MV-4-11 (cell line): ENCODE data around the gene DZIP1.
"Not testable (repeated sequence)": the region's sequence is repeated elsewhere in the genome, so short reads cannot be mapped to it uniquely, and the experiment has no call there.

Experiments used
- DNase-seq: peaks from one replicate; lab custom pipeline; 2025; lab: John Stamatoyannopoulos, UW

DZIP1 gene

DNA sequence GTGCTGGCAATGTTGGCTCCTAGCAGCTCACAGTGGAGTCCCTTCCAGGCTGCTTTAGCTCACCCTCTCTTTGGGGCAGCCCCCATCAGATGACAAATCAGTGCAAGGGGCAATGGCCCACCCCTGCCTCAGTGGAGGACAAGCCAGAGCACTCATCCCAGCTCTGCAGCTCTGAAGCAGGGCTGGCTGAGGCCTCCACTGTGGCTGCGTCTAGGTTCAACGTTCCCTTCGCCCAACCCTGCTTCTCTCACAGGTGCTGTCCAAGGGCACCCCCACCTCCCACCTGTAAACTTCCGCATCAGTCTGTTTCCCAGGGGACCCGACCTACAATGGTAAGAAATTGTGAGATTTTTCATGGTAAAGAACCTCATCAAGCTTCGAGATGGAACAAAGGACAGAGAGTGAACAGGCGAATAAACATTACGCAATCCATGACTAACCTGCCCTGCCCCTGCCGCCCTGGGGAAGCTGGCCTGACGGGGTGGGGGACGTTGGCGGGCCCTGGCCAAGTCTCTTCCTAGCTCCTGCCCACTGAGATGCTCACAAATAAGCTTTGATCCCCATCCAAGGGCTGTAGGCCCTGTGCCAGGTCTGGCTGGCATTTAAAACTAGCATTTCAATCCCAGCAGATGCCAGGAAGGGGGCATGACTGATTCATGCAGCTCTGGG is 40.5 kb downstream of the DZIP1 start:
- DNase-seq, result no peak

DNA sequence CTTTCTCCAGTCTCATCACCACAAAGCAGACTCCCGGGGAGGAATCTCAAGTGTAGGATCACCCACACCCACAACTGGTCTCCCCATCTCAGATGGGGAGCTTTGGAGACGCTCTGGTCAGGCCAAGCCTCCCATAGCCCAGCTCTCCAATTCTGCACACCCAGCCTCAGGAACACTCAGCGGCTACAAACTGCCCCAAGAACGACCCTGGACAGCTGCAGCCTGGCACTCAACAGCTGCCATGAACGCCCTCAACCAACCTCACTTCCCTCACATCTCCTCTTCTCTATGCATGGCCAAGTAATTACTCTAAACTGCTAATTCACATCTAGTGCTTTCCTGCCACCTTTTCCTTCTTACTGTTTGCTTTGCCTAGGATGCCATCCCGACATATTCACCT is 42.6 kb downstream of the DZIP1 start:
- no peak for DNase-seq

DNA sequence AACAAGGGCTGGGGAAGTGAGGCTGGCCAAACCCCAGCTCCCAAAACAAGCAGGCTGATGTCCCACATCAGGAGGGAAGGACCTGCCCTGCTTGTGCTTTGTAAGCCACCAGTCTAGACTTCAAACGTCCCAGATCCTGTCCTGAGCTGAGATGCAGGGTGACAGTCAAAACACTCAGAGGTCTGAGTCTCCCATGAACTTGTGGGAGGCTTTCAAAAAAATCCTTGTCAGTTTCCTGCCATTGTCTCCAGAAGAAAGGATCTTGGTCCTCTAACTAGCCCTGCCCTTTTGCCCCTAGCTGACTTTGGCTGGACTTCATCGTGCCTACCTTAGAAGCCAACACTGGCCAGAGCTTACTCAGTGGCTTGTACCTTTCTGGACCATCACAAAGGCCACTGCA is 43.3 kb downstream of the DZIP1 start:
- no peak for DNase-seq

DNA sequence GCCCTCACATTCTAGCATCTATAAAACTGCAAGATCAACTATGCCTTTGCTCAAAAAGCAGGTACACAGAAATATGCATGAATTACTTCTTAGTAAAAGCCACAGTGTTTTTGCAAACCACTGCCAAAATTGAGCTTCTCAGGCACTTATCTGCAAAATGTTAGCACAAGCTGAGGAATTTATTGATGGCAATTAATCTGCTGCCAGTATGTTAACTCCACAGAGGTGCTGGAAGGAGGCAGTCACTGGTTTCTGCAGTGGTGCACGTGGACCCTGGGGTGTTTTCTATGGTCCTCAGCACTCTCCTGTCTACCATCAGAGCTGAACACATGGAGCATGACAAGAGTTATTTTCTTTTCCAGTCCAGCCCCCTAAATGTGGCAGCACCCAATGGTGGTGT is 47.8 kb downstream of the DZIP1 start:
- no peak for DNase-seq

DNA sequence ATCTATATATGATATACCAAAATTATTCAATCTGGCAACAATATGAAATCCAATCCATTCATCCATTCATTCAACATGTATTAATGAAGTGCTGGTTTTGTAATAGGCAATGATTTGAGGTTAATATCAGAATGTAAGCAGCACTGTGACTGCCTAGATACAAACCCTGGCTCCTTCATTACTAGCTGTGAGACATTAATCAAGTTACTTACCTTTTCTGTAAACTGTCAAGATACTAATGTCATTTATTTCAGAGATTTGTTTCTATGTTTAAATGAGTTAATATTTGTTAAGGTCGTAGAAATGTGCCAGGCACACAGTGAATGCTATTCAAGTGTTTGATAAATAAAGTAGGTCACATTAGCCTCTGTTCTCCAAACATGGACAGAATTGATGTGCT is 51.0 kb downstream of the DZIP1 start:
- no peak for DNase-seq

DNA sequence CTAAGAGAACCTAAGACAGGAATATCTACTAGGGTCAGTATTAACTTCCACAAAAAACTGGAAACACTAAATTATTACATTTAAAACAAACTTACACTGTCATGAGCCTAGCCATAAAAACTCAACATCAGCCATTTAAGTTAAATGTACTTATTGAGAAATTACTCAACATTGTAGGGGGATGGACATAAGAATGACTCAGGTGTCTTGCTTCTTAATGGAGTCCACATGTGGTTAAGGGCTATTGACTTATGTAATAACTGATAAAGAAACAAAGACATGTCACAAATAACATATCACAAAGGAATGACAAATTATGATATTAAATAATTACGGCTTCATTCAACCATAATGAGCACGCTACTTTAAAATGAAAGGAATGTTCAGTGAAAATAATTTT is 55.8 kb downstream of the DZIP1 start:
- DNase-seq, result no peak

DNA sequence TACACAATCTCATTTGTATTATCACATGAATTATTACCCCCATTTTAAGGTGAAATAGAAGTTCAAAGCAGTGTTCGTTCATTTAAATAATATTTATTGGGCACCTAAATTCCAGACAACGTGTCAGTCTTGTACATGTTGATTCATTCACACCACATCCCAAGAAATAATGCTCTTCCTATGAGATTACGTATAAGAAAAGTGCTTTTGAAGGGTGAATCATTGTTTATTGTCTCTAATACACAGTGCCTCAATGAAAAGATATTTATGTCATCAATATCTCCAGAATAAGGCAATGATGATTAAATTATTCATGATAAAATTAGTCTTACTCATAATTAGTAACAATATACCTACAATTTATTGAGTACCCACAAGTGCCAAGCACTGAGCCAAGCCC is 56.4 kb downstream of the DZIP1 start:
- no peak for DNase-seq

DNA sequence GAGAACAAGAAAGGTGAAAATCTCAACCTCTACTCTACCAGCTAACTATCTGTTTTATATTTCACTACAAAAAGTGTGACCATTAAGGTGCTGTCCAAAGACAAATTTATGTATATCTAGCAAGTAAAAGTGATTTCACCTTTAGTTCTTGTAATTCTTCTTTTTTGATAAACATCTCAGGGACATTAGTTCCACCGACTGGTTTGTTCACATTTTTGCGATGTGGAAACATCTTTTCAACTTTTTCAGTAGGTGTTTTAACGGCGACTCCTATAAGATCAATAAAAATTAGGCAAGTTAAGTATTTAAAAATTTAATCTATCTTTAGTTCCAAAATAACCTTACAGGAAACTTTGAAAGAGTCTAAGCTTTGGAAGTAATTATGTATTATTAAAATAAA is 58.6 kb downstream of the DZIP1 start:
- no peak for DNase-seq

DNA sequence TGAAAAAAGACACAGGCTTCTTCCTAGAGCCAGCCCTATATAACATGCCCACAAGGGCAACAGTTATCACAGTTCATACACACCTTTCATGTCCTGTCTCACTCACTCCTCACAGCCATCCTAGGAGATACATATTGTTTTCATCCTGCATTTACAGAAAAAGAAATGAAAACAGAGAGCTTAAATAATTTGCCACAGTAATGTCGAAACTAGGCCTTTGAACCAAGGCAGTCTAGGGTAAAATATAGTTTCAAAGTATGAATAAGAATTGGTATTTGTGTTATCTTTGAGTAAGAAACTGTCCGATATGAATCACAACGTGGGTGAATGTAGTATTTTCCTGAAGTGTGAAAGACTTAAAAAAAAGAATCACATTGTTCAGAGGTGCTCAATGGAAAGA is 65.2 kb downstream of the DZIP1 start:
- no peak for DNase-seq

DNA sequence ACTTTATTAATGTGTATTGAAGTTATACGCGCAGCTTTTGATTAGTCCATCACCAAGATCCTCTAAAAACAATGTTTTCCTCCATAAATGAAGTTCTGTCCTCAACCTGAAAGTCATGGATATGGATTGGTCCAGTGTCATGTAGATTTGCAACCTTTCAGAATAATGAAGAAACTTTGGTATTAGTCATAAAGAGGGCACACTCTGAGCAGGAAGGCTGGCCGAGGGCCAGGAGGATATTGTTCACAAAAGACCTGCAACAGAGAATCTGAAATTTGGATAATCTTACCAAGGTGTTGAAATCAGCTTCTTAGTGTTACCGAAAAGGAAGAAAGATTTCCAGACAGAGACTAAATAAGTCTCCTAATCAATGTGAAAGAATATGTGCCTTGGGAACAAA is 71.3 kb downstream of the DZIP1 start:
- no peak for DNase-seq

DNA sequence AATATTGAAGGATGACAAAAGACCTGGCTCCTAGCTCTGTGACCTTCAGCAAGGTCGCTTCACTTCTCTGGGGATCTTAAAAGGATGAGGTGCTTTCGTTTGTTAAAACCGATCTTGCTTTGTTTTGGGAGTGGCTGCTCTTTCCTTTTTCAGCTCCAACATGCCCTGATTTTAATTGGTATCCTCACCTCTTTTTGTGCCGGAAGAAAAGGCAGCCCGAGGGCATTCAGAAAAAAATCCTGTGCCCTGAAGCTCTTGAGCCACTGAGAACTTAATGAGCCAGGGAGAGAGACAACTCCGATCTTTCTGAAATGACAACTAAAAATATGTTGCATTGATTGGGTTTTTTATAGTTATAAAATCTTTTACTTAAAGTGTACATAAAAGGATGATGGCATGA is 72.6 kb downstream of the DZIP1 start:
- DNase-seq, result no peak

DNA sequence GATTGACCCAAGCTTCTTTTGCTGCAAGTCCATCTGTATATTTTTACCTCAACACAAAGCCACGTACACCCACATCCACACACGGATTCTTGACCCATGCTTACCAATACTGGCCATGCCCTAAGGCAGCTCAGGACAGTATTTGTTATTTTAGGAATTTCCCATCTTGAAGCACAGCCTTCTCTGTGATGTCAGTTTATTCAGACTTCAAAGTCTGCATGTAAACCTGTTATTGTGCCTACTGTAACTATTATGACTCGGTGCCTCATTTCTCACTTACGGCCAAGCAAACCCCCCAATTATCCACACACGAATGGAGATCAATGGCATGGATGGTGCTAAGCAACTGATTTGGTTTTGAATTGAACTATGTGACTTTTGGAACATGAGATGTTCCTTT is 74.5 kb downstream of the DZIP1 start:
- no peak for DNase-seq

DNA sequence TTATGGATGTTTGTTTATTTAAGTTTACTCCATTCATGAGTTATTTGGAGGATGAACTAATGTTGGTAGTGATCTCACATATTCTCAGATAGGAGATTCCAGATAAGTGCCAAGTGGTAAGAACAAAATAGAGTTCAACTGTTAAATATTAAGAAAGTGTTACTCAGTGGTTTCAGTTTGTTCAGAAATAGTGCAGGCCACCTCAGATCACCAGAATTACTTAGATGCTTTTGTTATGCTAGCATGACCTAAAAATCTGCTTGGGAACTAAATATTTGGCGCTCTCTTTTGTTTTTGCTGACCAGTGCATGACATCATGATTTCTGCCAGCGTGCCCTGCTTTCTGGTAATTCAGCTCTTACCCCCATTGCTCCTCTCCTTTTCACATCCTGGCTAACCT is 76.4 kb downstream of the DZIP1 start:
- DNase-seq, result no peak

DNA sequence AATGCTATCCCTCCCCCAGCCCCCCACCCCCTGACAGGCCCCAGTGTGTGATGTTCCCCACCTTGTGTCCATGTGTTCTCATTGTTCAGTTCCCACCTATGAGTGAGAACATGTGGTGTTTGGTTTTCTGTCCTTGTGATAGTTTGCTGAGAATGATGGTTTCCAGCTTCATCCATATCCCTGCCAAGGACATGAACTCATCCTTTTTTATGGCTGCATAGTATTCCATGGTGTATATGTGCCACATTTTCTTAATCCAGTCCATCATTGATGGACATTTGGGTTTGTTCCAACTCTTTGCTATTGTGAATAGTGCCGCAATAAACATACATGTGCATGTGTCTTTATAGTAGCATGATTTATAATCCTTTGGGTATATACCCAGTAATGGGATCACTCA is 78.7 kb downstream of the DZIP1 start:
- DNase-seq, result not testable (repeated sequence)

DNA sequence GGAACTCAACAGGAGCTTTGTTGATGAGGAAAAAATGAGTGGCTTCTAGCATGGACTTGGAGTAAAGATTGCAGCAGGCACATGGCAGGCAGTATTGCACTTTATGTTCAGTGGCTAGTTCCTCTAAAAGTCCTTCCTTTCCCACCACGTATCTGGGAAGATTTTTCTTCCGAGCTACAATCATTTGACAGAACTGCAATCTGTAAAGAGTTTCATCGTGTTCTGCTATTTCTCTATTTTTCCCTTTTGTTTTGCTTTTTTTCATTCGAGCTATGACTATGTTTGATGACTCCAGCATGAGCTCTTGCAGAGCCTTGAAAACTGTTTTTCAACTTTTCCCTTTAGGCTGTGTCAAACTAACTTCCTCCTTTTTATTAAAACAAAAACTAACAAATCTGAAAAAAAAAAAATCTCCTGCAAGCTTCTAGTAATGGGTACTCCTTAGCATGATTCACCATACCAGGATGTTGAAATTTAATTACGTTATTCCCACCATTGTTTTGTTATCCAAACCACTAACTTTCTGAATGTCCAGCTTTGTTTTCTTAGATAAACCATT is 79.7 kb downstream of the DZIP1 start:
- peak; percentile 69 for DNase-seq

DNA sequence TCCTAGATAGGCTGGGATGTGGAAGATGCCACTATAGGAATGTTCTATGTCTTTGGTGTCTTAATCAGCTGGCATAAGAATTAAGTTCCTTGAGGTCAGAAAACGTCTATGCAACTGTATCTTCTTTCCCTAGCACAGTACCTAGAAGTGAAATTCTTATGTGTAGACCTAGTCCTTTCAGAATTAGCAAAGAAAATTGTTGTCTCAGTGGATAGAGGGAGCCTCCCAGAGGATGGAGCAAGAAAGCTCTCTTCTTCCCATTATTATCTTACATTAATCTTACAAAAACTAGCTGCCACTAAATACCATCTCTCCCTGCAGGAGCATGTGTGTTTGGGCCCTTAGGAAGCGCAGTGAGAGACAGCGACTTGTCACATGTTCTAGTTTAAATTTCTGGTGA is 80.4 kb downstream of the DZIP1 start:
- DNase-seq, result no peak

DNA sequence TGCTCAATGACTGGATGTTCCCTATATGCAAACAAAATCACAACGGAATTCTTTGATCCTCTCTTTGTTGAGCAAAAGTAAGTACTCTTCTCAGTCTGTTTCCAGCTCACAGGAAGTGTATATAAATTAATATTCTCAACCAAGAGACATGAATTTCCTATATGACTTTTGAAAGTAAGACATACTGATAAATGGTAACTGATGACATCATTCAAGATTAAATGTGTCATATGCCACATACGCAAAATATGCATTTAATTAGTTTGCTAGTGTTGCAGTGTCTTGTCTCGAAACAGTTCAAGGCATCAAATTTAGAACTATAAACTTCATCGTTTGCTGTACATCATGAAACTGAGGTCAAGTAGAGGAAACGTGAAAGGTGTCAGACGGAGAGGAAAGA is 84.1 kb downstream of the DZIP1 start:
- no peak for DNase-seq

DNA sequence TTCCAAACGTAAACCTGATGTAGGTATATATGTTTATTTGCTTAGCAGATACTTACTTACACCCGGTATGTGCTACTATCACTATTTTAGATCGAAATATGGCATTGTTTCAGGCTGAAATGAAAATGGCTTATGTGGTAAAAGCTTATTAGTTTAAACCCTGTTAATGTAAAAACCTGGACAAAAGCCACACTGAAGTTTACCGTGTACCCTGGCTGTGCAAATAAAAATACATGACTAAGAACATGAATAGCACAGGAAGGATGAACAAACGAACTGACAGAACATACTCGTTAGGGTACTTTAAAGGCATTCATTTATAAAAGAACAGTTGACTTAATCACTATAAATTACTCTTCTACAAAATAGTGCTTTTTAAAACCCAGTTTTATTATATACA is 85.4 kb downstream of the DZIP1 start:
- no peak for DNase-seq

DNA sequence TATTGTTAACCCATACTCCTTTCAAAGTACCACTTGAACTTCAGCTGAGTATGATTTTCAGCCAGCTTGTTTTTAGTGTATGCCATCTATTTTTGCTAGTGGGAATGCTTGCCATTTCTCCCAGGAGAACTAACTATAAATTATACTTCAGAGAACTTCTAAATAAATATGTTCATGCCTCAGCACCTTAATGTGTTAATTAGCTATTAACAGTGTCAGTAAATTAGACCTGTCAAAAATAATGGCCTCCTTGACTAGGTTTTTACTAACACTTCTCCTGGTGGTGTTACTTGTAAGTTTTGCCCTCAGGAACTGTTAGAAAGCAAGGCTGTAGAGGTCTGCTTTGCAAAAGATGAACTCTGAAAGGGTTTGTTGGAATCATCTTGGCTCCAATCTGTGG is 87.5 kb downstream of the DZIP1 start:
- no peak for DNase-seq

DNA sequence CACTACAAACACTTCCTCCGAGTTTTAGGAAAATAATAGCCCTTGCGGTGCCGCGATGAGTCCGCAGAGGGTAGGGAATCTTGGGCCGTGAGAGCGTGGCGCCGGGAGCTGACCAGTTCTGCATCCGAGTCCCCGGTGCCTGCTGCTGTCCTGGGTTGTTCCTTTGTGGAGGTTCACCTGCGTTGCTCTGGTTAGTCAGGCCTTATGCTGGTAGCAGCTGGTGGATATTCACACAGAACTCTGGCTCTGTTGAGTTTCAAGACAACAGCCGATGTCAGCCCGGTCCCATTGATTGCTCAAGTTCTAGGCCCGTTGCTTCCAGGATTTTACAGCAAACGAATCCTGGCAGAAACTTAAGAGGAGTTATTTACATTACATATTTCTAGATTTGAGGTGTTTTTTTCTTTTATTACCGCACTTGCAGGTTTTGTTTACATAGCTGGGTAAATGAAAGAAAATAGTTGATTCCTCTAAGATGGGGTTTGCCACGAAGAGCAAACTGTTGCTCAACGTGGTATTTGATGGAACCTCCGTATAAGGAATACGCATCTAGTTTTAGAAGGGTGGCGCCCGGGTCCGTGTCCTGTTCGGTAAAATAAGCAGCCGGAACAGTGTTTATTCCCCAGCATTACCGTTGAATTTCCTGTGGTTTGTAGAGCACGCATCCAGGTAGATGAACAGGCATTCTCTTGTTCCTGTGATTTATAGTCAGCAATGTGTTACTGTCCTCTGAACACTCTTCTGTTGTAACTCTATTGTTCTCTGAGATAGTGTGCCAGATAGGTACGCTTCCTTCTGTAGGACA is 90.7 kb downstream of the DZIP1 start:
- DNase-seq, result no peak

DNA sequence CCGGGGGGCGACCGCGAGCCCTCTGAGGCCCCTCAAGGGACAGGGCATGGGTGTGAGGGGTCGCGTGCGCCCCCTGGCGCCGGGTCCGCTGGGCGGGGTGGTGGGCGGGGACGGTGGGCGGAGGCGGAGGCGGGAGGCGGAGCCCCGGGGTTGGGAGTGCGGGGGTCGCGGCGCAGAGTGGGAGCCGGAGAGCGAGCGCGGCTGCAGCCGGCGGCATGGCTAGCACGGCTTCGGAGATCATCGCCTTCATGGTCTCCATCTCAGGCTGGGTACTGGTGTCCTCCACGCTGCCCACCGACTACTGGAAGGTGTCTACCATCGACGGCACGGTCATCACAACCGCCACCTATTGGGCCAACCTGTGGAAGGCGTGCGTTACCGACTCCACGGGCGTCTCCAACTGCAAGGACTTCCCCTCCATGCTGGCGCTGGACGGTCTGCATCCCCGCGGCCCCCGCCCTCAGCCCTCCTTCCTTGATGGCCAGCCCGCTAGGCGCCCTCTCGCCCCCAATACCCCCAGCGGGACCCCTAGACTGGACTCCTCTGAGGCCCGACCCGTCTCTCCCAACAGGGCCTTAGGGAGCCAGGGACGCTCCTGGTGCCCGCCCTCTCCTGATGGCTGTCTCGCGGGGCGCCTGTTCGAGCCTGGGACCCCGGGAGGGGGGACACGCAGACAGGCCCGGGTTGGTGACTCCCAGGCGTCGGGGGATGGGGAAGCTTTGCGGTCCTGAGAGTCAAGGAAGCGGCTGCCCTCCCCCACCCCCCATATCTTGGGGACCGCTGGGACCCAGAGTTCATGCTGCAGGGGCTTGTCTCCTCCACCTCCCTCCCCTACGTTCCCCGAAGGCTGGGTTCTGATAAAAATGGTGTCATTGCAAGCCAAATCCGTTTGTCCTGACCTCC is 91.7 kb downstream of the DZIP1 start, which contains the start of gene CLDN10:
Gene CLDN10 (plus strand): TSS at position 182 of the 903 bp plus-strand sequence. CDS start 34 bp downstream, at position 216.
- DNase-seq, result no peak

DNA sequence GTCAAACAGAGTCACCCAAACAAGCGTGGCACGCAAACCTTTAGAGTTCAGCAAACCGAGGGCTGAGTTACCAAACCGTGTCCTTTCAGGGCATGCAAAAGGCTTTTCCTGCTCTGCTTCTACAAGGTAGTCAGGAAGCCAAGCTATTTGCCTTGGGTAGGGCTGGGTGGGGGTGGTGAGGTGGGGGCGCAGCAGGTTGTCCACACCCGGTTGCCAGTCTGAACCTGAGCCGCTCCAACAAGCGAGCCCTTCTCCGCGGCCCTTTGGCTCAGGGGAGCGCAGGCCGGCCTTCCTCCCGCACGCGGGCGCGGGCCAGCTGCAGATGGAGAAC is 92.3 kb downstream of the DZIP1 start:
- no peak for DNase-seq
